ENCODE data around the gene PRIM1.
"Not testable (repeated sequence)": the region's sequence is repeated elsewhere in the genome, so short reads cannot be mapped to it uniquely, and the experiment has no call there.

Gene PRIM1

GRCh38 chr12:56759263-56759908 is 7.3 kb upstream of the PRIM1 start:
- no peak for DNase-seq

- no peak for DNase-seq
Measured at GRCh38 chr12:56758728-56759262, 6.7 kb upstream of the PRIM1 start.

- DNase-seq: not testable (repeated sequence)
Measured at GRCh38 chr12:56757971-56758370, 5.8 kb upstream of the PRIM1 start.

- no peak for DNase-seq
Measured at GRCh38 chr12:56753566-56753965, 1.4 kb upstream of the PRIM1 start.

DNA sequence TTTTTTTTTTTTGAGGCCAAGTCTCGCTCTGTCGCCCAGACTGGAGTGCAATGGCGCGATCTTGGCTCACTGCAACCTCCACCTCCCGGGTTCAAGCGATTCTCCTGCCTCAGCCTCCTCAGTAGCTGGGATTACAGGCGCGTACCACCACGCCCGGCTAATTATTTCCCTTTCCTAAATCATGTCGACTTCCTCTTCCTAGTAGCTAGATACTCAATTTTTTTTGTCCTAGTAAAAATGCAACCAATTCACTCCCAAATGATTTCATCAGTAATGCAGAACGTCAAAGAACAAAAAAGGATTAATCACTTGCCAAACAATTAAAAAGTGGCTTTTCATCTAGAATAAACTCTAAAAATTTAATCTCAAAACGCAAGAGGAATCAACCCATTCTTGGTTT is 1.5 kb downstream of the PRIM1 start:
- DNase-seq: peak; percentile 6 to 18

- DNase-seq: no peak
Measured at GRCh38 chr12:56749853-56750252, 2.3 kb downstream of the PRIM1 start.

DNA sequence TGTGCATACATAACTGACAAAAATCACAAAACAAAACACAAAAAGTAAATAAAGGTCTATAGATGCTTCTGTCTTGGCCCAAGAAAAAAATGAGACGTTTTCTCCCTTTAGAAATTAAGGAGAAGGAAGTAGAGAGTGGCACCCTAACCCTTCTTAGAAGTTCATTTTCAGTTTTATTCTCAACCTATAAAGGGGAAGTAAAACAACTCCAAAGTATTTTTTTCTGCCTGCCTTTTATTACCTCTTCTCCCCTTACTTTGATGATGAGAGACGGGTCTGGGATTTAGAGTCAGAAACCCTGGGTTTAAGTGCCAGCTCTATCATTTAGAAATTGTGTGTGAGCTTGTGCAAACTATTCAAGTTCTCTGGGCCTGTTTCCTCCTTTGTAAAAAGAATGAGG is 2.8 kb downstream of the PRIM1 start:
- DNase-seq: peak; percentile 44 to 52

GRCh38 chr12:56728139-56728861 is 23.8 kb downstream of the PRIM1 start:
- DNase-seq: peak in 1 of 2 experiments; percentile 3

- not testable (repeated sequence) for DNase-seq
Measured at GRCh38 chr12:56726196-56726675, 25.9 kb downstream of the PRIM1 start.

DNA sequence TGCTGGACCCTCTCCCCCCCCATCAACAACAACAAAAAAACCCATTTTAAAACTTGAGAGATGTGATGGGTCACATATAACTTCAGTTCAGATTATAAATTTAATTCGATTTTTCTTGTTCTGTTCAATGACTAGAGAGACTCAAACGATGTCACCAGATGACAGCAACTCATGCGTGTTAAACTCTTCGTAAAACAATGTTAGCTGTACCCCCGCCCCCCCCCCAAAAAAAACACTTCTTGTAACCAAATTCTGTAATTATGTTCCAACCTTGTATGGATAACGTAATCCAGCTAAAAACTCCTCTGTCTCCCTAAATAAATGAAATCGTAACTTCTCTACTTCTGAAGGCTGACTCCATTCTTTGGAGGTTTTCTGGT is 26.4 kb downstream of the PRIM1 start:
- DNase-seq: no peak

- DNase-seq: peak; percentile 98
Measured at GRCh38 chr12:56724972-56725722, 27.0 kb downstream of the PRIM1 start, which contains the start of gene NACA. Gene NACA, minus strand, starts transcription at chr12:56725299. Its CDS starts 778 bp downstream, at chr12:56724521.

DNA sequence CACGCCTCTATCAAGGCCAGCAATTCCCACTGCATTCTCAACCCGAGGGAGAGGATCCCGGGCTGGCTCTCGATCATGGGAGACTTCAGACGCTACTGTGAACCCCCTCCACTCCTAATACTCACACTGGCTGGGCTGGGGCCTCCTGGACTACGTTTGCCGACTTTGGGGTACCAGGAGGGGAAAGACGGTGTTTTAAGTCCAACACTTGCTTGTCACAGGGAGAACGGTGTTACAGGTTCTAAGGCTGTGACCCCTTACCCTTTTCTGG is 27.5 kb downstream of the PRIM1 start:
- DNase-seq: no peak

GRCh38 chr12:56723889-56724700 is 28.0 kb downstream of the PRIM1 start:
- DNase-seq: peak in 1 of 2 experiments; percentile 9

DNA sequence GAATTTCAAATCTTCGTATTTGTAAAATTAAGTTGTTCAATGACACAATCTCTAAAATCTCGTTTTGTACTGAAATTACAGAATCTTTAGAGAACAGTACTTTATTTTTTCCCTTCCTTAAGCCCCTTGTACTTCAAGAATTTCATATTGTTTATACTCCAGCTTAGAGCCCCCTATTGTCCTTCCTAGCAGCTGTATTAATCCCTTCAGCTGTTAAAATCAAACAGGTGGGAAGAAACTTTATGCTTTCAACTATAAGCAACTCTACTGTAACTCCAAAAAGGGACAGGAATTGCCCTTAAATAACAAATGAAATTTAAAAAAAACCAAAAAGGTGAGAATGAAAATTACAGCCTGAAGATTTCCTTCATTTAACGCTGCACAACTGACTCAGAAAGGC is 28.8 kb downstream of the PRIM1 start:
- DNase-seq: no peak

DNA sequence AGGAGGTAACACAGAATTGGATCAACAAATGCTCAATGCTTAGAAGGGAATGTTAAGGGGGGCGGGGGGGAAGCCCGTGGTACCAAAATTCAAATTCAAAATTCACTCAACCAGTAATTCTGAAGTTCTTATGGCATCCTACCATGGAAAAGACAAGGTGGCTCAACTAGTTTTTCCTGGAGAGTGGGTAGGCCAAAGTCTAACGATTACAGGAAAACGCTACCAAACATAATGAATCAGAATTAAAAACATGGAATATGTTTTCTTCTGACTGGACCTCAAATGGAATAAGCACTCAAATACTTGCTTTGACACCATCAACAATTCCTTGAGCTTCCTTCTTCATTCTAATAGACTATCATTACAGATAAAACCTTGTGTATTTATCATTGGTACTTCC is 29.3 kb downstream of the PRIM1 start:
- no peak for DNase-seq

DNA sequence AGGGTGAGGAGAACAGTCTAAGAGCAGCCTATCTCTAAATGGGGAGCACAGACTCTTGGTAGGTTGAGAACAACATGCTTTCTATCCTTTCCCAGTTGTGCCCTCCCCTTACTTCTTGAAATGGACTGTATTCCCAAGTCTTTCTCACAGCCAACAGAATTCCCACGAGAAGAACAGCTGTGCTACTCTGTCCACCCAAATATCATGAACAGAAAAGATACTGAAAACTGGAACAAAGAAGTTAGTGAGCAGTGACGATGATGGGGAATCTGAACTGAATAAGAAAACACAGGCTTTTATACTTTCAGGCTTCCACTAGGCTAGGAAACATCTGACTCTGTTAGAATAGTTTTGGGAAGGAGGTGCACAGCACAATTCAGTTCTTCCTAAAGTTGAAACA is 30.4 kb downstream of the PRIM1 start:
- no peak for DNase-seq

- no peak for DNase-seq
Measured at GRCh38 chr12:56721216-56721615, 30.9 kb downstream of the PRIM1 start.

DNA sequence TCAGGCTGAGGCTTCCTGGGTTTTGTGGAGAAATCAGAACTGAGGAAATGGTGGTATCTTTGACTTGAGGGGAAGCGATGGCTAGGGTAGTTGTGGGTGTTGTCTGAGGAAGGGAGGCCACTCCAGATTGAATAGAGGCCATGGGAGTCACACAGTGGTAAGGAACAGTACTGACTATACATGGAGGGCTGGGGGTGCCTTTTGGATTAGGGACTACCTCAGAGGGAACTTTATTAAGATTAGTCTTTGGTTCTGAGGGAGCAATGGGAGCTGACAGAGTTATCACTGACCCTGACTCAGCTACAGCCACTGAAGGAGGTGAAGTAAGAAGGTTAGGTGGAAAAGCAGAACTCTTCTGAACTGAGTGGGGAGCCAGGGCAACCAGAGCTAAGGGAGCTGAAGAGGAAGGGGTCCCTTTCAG is 31.4 kb downstream of the PRIM1 start:
- DNase-seq: peak; percentile 27 to 39

GRCh38 chr12:56719056-56719455 is 33.1 kb downstream of the PRIM1 start:
- DNase-seq: no peak

DNA sequence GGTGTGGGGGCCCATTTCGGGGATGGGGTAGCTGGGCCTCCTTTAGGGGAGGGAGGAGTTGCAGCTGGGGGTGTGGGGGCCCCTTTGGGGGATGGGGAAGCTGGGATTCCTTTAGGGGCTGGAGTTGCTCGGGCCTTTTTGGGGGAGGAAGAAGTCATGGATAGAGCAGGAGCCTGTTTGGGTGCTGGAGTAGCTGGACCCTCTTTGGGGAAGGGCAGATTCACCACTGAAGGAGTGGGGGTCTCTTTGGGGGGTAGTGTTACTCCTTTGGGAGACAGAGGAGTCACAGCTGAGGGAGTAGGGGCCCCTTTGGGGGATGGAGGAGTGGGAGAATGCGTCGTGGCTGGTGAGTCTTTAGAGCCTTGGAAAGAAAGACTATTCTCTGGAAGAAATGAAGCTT is 33.5 kb downstream of the PRIM1 start:
- no peak for DNase-seq

GRCh38 chr12:56718149-56718548 is 34.0 kb downstream of the PRIM1 start:
- DNase-seq: no peak
